ENCODE measurements around the gene DTNBP1. TPM values are rescaled to one million over a fixed set of nuclear protein-coding genes. Genes with fewer than 3 reads are reported as not detected.

The DTNBP1 gene
- total and polyA plus RNA-seq, 4 experiments from 2014 or later, result 24.1 to 34.8 (median 29.2) TPM

- intact Hi-C loops (cut with micrococcal nuclease), result no loop called here
- H3K27ac Mint-ChIP-seq, result no peak overlapping the region
- H3K4me3 Mint-ChIP-seq, result no peak overlapping the region
- H3K27me3 Mint-ChIP-seq, result no peaks in the 10 kb centered on the region
- H3K36me3 Mint-ChIP-seq, result peaks cover 10 to 28% of the 10 kb centered on the region in 2 donors
- H3K9me3 Mint-ChIP-seq, result peaks cover 0 to 2% (median 0%) of the 10 kb centered on the region in 8 donors
- no peak for DNase-seq
- H3K9me3 ChIP-seq (ENCODE audit: control insufficient read depth in 1 of 2, low read length in 2 of 2), result no peaks in the 10 kb centered on the region
- no peak overlapping the region for H3K4me3 ChIP-seq (ENCODE audit: low read length in 2 of 2)
- H3K4me1 ChIP-seq (ENCODE audit: insufficient read depth, low read length), result no peaks in the 10 kb centered on the region
- no peak overlapping the region for H3K27ac ChIP-seq (ENCODE audit: low read depth, low read length)
- no peaks in the 10 kb centered on the region for H3K27me3 ChIP-seq (ENCODE audit: insufficient read depth, low read length)
- ChIA-PET POLR2A (ENCODE audit: partially characterized antibody) (no interaction called here), CTCF (ENCODE audit: partially characterized antibody) (interaction anchor here (0.7 kb wide), 1 partner anchor 10 kb away, joined by 3 read pairs; no protein-coding TSS in a partner anchor)
- no peaks in the 10 kb centered on the region for H3K36me3 ChIP-seq (ENCODE audit: insufficient read depth, low read length)
- peaks cover 4 to 11% (median 9%) of the 10 kb centered on the region in 4 donors for H3K4me1 Mint-ChIP-seq
Measured at GRCh38 chr6:15581751-15582150, 81.1 kb downstream of the DTNBP1 start.

- peaks cover 0 to 8% (median 7%) of the 10 kb centered on the region in 4 donors for H3K4me1 Mint-ChIP-seq
- no peaks in the 10 kb centered on the region for H3K27me3 Mint-ChIP-seq
- Histone ChIP-seq H3K4me3 (ENCODE audit: low read length in 2 of 2) (no peak overlapping the region), H3K27me3 (ENCODE audit: insufficient read depth, low read length) (no peaks in the 10 kb centered on the region), H3K36me3 (ENCODE audit: insufficient read depth, low read length) (no peaks in the 10 kb centered on the region), H3K27ac (ENCODE audit: low read depth, low read length) (no peak overlapping the region), H3K9me3 (ENCODE audit: control insufficient read depth in 1 of 2, low read length in 2 of 2) (no peaks in the 10 kb centered on the region), H3K4me1 (ENCODE audit: insufficient read depth, low read length) (no peaks in the 10 kb centered on the region)
- H3K27ac Mint-ChIP-seq, result no peak overlapping the region
- H3K36me3 Mint-ChIP-seq, result peaks cover 11 to 35% of the 10 kb centered on the region in 2 donors
- POLR2A ChIA-PET (ENCODE audit: partially characterized antibody), result no interaction called here
- no peak for DNase-seq
- intact Hi-C loops (cut with micrococcal nuclease), result no loop called here
- CTCF ChIA-PET (ENCODE audit: partially characterized antibody), result no interaction called here
- peaks cover 0 to 2% (median 0%) of the 10 kb centered on the region in 8 donors for H3K9me3 Mint-ChIP-seq
- H3K4me3 Mint-ChIP-seq, result no peak overlapping the region
Measured at GRCh38 chr6:15580326-15580725, 82.5 kb downstream of the DTNBP1 start.

GRCh38 chr6:15578716-15579391 is 84.0 kb downstream of the DTNBP1 start:
- H3K36me3 Mint-ChIP-seq, result peaks cover 13 to 42% of the 10 kb centered on the region in 2 donors
- H3K9me3 Mint-ChIP-seq, result peaks cover 0 to 2% (median 0%) of the 10 kb centered on the region in 8 donors
- no peak overlapping the region for H3K4me3 Mint-ChIP-seq
- no peaks in the 10 kb centered on the region for H3K27me3 Mint-ChIP-seq
- intact Hi-C loops (cut with micrococcal nuclease), result no loop called here
- ChIA-PET CTCF (ENCODE audit: partially characterized antibody) (no interaction called here), POLR2A (ENCODE audit: partially characterized antibody) (no interaction called here)
- no peak overlapping the region for H3K4me3 ChIP-seq (ENCODE audit: low read length in 2 of 2)
- DNase-seq, result no peak
- H3K36me3 ChIP-seq (ENCODE audit: insufficient read depth, low read length), result no peaks in the 10 kb centered on the region
- no peak overlapping the region for H3K27ac Mint-ChIP-seq
- peaks cover 0 to 13% (median 8%) of the 10 kb centered on the region in 4 donors for H3K4me1 Mint-ChIP-seq
- no peaks in the 10 kb centered on the region for H3K4me1 ChIP-seq (ENCODE audit: insufficient read depth, low read length)
- no peak overlapping the region for H3K27ac ChIP-seq (ENCODE audit: low read depth, low read length)
- H3K27me3 ChIP-seq (ENCODE audit: insufficient read depth, low read length), result no peaks in the 10 kb centered on the region
- no peaks in the 10 kb centered on the region for H3K9me3 ChIP-seq (ENCODE audit: control insufficient read depth in 1 of 2, low read length in 2 of 2)

GRCh38 chr6:15577550-15578171 is 85.2 kb downstream of the DTNBP1 start:
- H3K27me3 Mint-ChIP-seq, result no peaks in the 10 kb centered on the region

GRCh38 chr6:15577106-15577505 is 85.7 kb downstream of the DTNBP1 start:
- Mint-ChIP-seq H3K4me1 (peaks cover 0 to 13% (median 8%) of the 10 kb centered on the region in 4 donors), H3K27ac (peak overlapping the region in 1 of 7 donors; percentile 8), H3K9me3 (peaks cover 0 to 2% (median 0%) of the 10 kb centered on the region in 8 donors), H3K36me3 (peaks cover 15 to 48% of the 10 kb centered on the region in 2 donors), H3K4me3 (no peak overlapping the region), H3K27me3 (no peaks in the 10 kb centered on the region)
- Histone ChIP-seq H3K27ac (ENCODE audit: low read depth, low read length) (no peak overlapping the region), H3K27me3 (ENCODE audit: insufficient read depth, low read length) (no peaks in the 10 kb centered on the region), H3K36me3 (ENCODE audit: insufficient read depth, low read length) (no peaks in the 10 kb centered on the region), H3K9me3 (ENCODE audit: control insufficient read depth in 1 of 2, low read length in 2 of 2) (no peaks in the 10 kb centered on the region), H3K4me1 (ENCODE audit: insufficient read depth, low read length) (no peaks in the 10 kb centered on the region), H3K4me3 (ENCODE audit: low read length in 2 of 2) (no peak overlapping the region)
- CTCF ChIA-PET (ENCODE audit: partially characterized antibody), result no interaction called here
- DNase-seq, result no peak
- POLR2A ChIA-PET (ENCODE audit: partially characterized antibody), result no interaction called here
- intact Hi-C loops (cut with micrococcal nuclease), result no loop called here

More at GRCh38 chr6:15577550-15578171, 85.2 kb downstream of the DTNBP1 start:
- H3K36me3 Mint-ChIP-seq, result peaks cover 15 to 43% of the 10 kb centered on the region in 2 donors
- H3K27me3 ChIP-seq (ENCODE audit: insufficient read depth, low read length), result no peaks in the 10 kb centered on the region
- no peak overlapping the region for H3K4me3 ChIP-seq (ENCODE audit: low read length in 2 of 2)
- H3K27ac ChIP-seq (ENCODE audit: low read depth, low read length), result no peak overlapping the region
- H3K9me3 ChIP-seq (ENCODE audit: control insufficient read depth in 1 of 2, low read length in 2 of 2), result no peaks in the 10 kb centered on the region
- H3K4me1 Mint-ChIP-seq, result peaks cover 0 to 13% (median 8%) of the 10 kb centered on the region in 4 donors
- H3K36me3 ChIP-seq (ENCODE audit: insufficient read depth, low read length), result no peaks in the 10 kb centered on the region
- DNase-seq, result no peak
- CTCF ChIA-PET (ENCODE audit: partially characterized antibody), result no interaction called here
- no peak overlapping the region for H3K4me3 Mint-ChIP-seq
- intact Hi-C loops (cut with micrococcal nuclease), result no loop called here
- peaks cover 0 to 2% (median 0%) of the 10 kb centered on the region in 8 donors for H3K9me3 Mint-ChIP-seq
- POLR2A ChIA-PET (ENCODE audit: partially characterized antibody), result no interaction called here
- no peaks in the 10 kb centered on the region for H3K4me1 ChIP-seq (ENCODE audit: insufficient read depth, low read length)
- H3K27ac Mint-ChIP-seq, result peak overlapping the region in 2 of 7 donors; percentile 8 to 18

GRCh38 chr6:15575357-15576033 is 87.3 kb downstream of the DTNBP1 start:
- H3K4me1 ChIP-seq (ENCODE audit: insufficient read depth, low read length), result no peaks in the 10 kb centered on the region
- intact Hi-C loops (cut with micrococcal nuclease), result no loop called here
- H3K36me3 Mint-ChIP-seq, result peaks cover 21 to 53% of the 10 kb centered on the region in 2 donors
- peaks cover 0 to 13% (median 7%) of the 10 kb centered on the region in 4 donors for H3K4me1 Mint-ChIP-seq
- POLR2A ChIA-PET (ENCODE audit: partially characterized antibody), result no interaction called here
- H3K27ac ChIP-seq (ENCODE audit: low read depth, low read length), result no peak overlapping the region
- CTCF ChIA-PET (ENCODE audit: partially characterized antibody), result no interaction called here
- no peaks in the 10 kb centered on the region for H3K27me3 ChIP-seq (ENCODE audit: insufficient read depth, low read length)
- H3K27me3 Mint-ChIP-seq, result no peaks in the 10 kb centered on the region
- no peak overlapping the region for H3K4me3 Mint-ChIP-seq
- H3K36me3 ChIP-seq (ENCODE audit: insufficient read depth, low read length), result no peaks in the 10 kb centered on the region
- no peak for DNase-seq
- H3K9me3 ChIP-seq (ENCODE audit: control insufficient read depth in 1 of 2, low read length in 2 of 2), result no peaks in the 10 kb centered on the region
- peaks cover 0 to 2% (median 0%) of the 10 kb centered on the region in 8 donors for H3K9me3 Mint-ChIP-seq
- peak overlapping the region in 2 of 7 donors; percentile 25 to 26 for H3K27ac Mint-ChIP-seq
- H3K4me3 ChIP-seq (ENCODE audit: low read length in 2 of 2), result no peak overlapping the region

GRCh38 chr6:15574486-15574885 is 88.3 kb downstream of the DTNBP1 start:
- Mint-ChIP-seq H3K36me3 (peaks cover 16 to 48% of the 10 kb centered on the region in 2 donors), H3K4me3 (no peak overlapping the region), H3K9me3 (peaks cover 0 to 2% (median 0%) of the 10 kb centered on the region in 8 donors), H3K27me3 (no peaks in the 10 kb centered on the region), H3K4me1 (peaks cover 0 to 13% (median 9%) of the 10 kb centered on the region in 4 donors), H3K27ac (no peak overlapping the region)
- Histone ChIP-seq H3K27ac (ENCODE audit: low read depth, low read length) (no peak overlapping the region), H3K4me3 (ENCODE audit: low read length in 2 of 2) (no peak overlapping the region), H3K27me3 (ENCODE audit: insufficient read depth, low read length) (no peaks in the 10 kb centered on the region), H3K9me3 (ENCODE audit: control insufficient read depth in 1 of 2, low read length in 2 of 2) (no peaks in the 10 kb centered on the region), H3K4me1 (ENCODE audit: insufficient read depth, low read length) (no peaks in the 10 kb centered on the region), H3K36me3 (ENCODE audit: insufficient read depth, low read length) (no peaks in the 10 kb centered on the region)
- ChIA-PET POLR2A (ENCODE audit: partially characterized antibody) (no interaction called here), CTCF (ENCODE audit: partially characterized antibody) (no interaction called here)
- intact Hi-C loops (cut with micrococcal nuclease), result no loop called here
- no peak for DNase-seq
